A549 treated with dexamethasone at 1 μM for 4 hours (cell line): ENCODE measurements around the gene SYTL5. TPM values are rescaled to one million over a fixed set of nuclear protein-coding genes. Genes with fewer than 3 reads are reported as not detected.

Experiments
- total RNA-seq: library from RNA; stranded (reverse); fragments of 200-300 nt; extraction: Qiagen RNA extraction; gene quantifications from 5 replicates; pipeline ENCODE4 v1.2.3, GENCODE V29; 2022

The SYTL5 gene
- 0.16 to 0.28 TPM (median 0.26 TPM) in 5 replicates for total RNA-seq

GRCh38 chrX:38006291-38006690, at the start of gene SYTL5:
Gene SYTL5 (plus strand): TSS chrX:38006553. CDS start chrX:38033890, 27,337 bp downstream.

Other genes with a start within 250 kb of the SYTL5 start
- 0.02 to 0.09 TPM (median 0.04 TPM) in 5 replicates for gene CYBB, start 226.5 kb upstream of the SYTL5 start, total RNA-seq
- gene DYNLT3, start 159.0 kb upstream of the SYTL5 start, total RNA-seq = 15.2 to 18.5 TPM (median 15.7 TPM) in 5 replicates
- gene SRPX, start 214.3 kb downstream of the SYTL5 start, total RNA-seq = 8.1 to 9.8 TPM (median 8.7 TPM) in 5 replicates